NT2/D1 (cell line): Measurements from ENCODE around the gene TRIM71.

ENCODE experiments used
- SUZ12 ChIP-seq: IDR thresholded peaks from 2 replicates; pipeline ENCODE4 v1.6.1; 2011; ENCODE audit not compliant: insufficient read length, insufficient read depth; ENCODE audit errors: extremely low read depth
- YY1 ChIP-seq: IDR thresholded peaks from 2 replicates; pipeline ENCODE4 v1.6.1; 2011; ENCODE audit not compliant: insufficient read length, insufficient read depth
- ZNF274 ChIP-seq: IDR thresholded peaks from 2 replicates; pipeline ENCODE4 v1.6.1; 2011; ENCODE audit warnings: mild to moderate bottlenecking, low read depth, low read length

DNA sequence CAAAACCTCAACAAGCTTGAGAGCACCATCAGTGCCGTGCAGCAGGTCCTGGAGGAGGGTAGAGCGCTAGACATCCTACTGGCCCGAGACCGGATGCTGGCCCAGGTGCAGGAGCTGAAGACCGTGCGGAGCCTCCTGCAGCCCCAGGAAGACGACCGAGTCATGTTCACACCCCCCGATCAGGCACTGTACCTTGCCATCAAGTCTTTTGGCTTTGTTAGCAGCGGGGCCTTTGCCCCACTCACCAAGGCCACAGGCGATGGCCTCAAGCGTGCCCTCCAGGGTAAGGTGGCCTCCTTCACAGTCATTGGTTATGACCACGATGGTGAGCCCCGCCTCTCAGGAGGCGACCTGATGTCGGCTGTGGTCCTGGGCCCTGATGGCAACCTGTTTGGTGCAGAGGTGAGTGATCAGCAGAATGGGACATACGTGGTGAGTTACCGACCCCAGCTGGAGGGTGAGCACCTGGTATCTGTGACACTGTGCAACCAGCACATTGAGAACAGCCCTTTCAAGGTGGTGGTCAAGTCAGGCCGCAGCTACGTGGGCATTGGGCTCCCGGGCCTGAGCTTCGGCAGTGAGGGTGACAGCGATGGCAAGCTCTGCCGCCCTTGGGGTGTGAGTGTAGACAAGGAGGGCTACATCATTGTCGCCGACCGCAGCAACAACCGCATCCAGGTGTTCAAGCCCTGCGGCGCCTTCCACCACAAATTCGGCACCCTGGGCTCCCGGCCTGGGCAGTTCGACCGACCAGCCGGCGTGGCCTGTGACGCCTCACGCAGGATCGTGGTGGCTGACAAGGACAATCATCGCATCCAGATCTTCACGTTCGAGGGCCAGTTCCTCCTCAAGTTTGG is 72.9 kb downstream of the TRIM71 start:
- no peak for TF ChIP-seq SUZ12
- no peak for TF ChIP-seq ZNF274
- no peak for TF ChIP-seq YY1
